GM12864 (cell line): ENCODE measurements around the gene CCDC40.

Source experiments
- DNase-seq: peaks from one replicate; pipeline ENCODE4 v3.0.0-alpha.2; 2011; ENCODE audit warnings: low read depth
- H3K4me3 ChIP-seq: 2 replicates; pipeline ENCODE4 v1.5.1; 2011; ENCODE audit warnings: mild to moderate bottlenecking, low read depth, low read length, control low read depth
- CTCF ChIP-seq: IDR thresholded peaks from 2 replicates; pipeline ENCODE4 v1.5.1; 2011; ENCODE audit warnings: low read depth, mild to moderate bottlenecking, moderate library complexity, low read length, control low read depth, inconsistent platforms; ENCODE audit errors: missing control alignments

Gene CCDC40

DNA sequence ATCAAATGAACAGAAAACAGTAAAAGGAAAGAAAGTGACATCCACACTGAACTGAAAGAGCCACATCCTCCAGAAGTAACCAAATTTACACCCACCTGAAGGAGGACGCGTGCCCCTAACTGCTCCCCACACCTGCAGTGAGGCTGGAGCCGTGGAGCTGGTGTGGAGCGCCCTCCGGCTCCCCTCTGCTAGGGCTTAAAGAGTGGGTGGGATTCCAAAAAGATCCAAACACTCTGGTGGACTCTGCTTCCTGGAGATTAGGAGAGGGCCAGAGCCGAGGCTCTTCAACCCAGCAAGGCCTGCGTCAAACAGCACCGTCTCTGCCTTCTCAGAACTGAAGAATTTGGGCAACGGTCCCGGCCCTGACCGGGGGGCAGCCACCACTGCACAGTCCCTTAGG is 15.2 kb downstream of the CCDC40 start:
- no peak for TF ChIP-seq CTCF

DNA sequence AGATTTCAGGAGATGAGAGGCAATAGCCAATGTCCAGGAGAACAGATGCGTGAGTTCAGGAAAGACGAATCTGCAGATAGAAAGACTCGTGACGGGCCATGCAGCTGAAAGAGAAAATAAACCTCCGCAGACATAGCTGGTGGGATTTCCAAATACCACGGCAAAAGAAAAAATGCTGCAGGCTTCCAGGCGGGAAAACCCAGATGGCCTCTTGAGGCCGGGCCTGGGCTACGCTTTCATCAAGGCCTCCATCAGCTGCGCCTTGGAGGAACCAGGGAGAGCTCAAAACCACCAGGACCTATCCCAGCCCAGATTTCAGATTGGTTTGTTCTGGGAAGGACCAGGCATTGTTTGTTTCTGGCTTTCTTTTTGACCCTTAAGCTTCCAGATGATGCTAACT is 16.7 kb downstream of the CCDC40 start:
- no peak overlapping the region for H3K4me3 ChIP-seq
- DNase-seq = no peak
- no peak for TF ChIP-seq CTCF

More for the DNA sequence above, 15.2 kb downstream of the CCDC40 start:
- no peak for DNase-seq
- H3K4me3 ChIP-seq = no peak overlapping the region

GRCh38 chr17:80055597-80055996 is 19.2 kb downstream of the CCDC40 start:
- H3K4me3 ChIP-seq = no peak overlapping the region
- DNase-seq = no peak
- no peak for TF ChIP-seq CTCF

DNA sequence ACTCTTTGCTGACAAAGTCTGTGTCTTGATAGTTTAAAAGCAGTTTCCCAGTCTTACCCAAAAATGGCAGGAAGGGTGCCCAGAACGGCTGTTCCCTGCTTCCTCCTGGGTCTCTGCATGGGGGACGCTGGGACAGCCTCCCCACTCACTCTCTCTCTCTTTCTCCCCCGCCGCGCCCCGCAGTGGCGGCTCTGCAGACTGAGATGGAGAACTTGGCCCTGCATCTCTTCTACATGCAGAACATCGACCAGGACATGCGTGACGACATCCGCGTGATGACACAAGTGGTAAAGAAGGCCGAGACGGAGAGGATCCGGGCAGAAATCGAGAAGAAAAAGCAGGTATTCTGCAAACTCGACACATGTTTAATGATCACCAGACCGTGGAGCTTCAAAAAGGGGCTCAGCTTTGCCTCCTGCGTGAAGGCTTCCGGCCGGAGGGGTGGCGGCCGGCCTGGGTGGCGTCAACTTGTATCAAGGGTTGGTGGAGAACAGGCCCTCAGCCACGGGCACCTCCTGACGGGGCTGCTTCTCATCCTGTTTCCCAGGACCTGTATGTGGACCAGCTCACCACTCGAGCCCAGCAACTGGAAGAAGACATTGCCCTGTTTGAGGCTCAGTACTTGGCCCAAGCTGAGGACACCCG is 22.0 kb downstream of the CCDC40 start:
- DNase-seq = no peak
- H3K4me3 ChIP-seq = no peak overlapping the region
- no peak for TF ChIP-seq CTCF

GRCh38 chr17:80060644-80061043 is 24.2 kb downstream of the CCDC40 start:
- TF ChIP-seq CTCF = no peak
- H3K4me3 ChIP-seq = no peak overlapping the region
- no peak for DNase-seq

DNA sequence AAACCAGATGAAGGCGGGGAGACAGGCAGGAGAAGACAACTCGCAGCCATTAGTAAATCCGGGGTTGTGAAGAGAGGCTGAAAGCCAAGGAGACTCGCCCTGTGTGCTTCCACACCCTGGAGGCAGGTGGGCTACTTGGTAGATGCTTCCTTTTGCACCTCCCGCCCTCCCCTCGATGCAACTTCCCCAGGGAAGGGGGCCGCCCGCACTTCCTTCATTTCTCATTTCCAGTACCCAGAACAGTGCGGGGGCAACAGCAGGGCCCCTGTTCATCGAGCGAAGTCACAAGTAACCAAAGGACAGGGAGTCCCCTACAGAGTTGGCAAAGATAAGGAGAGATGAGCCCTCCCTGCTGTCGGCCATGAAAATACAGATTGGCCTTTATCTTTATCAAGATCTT is 25.0 kb downstream of the CCDC40 start:
- DNase-seq = no peak
- TF ChIP-seq CTCF = no peak
- H3K4me3 ChIP-seq = no peak overlapping the region
